MM.1S (cell line): ENCODE results near the gene USP13.

Experiments used
- DNase-seq: peaks from one replicate; pipeline ENCODE4 v3.0.0-alpha.2; 2015
- H2AFZ ChIP-seq: fragments of 300-600 bp; sonication (generic); 2 replicates; pipeline ENCODE4 v1.6.0; 2016; ENCODE audit warnings: antibody characterized with exemption, low read length
- H3F3A ChIP-seq: fragments of 300-600 bp; sonication (generic); 2 replicates; pipeline ENCODE4 v1.6.1; 2016; ENCODE audit warnings: mild to moderate bottlenecking, antibody characterized with exemption, low read length, moderate library complexity, mixed read lengths; ENCODE audit not compliant: insufficient read depth
- H3K27ac ChIP-seq: fragments of 300-600 bp; sonication (generic); 2 replicates; pipeline ENCODE4 v1.5.1; 2016; ENCODE audit warnings: mild to moderate bottlenecking, low read length
- H3K27me3 ChIP-seq: fragments of 300-600 bp; sonication (generic); replicated peaks from 2 replicates; pipeline ENCODE4 v1.6.0; 2016; ENCODE audit warnings: low read length; ENCODE audit not compliant: insufficient read depth
- H3K36me3 ChIP-seq: fragments of 300-600 bp; sonication (generic); replicated peaks from 2 replicates; pipeline ENCODE4 v1.6.1; 2016; ENCODE audit warnings: mild to moderate bottlenecking, low read length, mixed read lengths; ENCODE audit not compliant: insufficient read depth
- H3K4me1 ChIP-seq: fragments of 300-600 bp; sonication (generic); 2 replicates; pipeline ENCODE4 v1.6.1; 2016; ENCODE audit warnings: low read length, mixed read lengths
- H3K4me2 ChIP-seq: fragments of 300-600 bp; sonication (generic); 2 replicates; pipeline ENCODE4 v1.6.0; 2016; ENCODE audit warnings: low read depth, low read length
- H3K4me3 ChIP-seq: fragments of 300-600 bp; sonication (generic); 2 replicates; pipeline ENCODE4 v1.5.1; 2016; ENCODE audit warnings: low read length, mixed read lengths
- H3K79me2 ChIP-seq: fragments of 300-600 bp; sonication (generic); 2 replicates; pipeline ENCODE4 v1.6.1; 2016; ENCODE audit warnings: mixed run types, low read length, mixed read lengths
- H3K9ac ChIP-seq: fragments of 300-600 bp; sonication (generic); 2 replicates; pipeline ENCODE4 v1.6.1; 2016; ENCODE audit warnings: low read length, mixed read lengths
- H3K9me2 ChIP-seq: fragments of 300-600 bp; sonication (generic); replicated peaks from 2 replicates; pipeline ENCODE4 v1.6.1; 2016; ENCODE audit warnings: mild to moderate bottlenecking, low read length, mixed read lengths; ENCODE audit not compliant: insufficient read depth
- H3K9me3 ChIP-seq: fragments of 300-600 bp; sonication (generic); replicated peaks from 2 replicates; pipeline ENCODE4 v1.6.1; 2016; ENCODE audit warnings: mild to moderate bottlenecking, low read length, mixed read lengths; ENCODE audit not compliant: insufficient read depth
- H4K20me1 ChIP-seq: fragments of 300-600 bp; sonication (generic); 2 replicates; pipeline ENCODE4 v1.6.1; 2016; ENCODE audit warnings: mild to moderate bottlenecking, low read length, moderate library complexity, mixed read lengths; ENCODE audit not compliant: insufficient read depth
- EZH2 ChIP-seq: fragments of 300-600 bp; sonication (generic); optimal IDR thresholded peaks from 2 replicates; pipeline ENCODE3; 2017; ENCODE audit warnings: low read depth, mild to moderate bottlenecking, antibody characterized with exemption, low read length, mixed read lengths
- EZH2phosphoT487 ChIP-seq: fragments of 300-600 bp; sonication (generic); IDR thresholded peaks from 2 replicates; pipeline ENCODE4 v1.6.1; 2018; ENCODE audit warnings: antibody characterized with exemption, low read length
- TF ChIP-seq, protein P1 (sequence below): fragments of 300-600 bp; sonication (generic); IDR thresholded peaks from 2 replicates; pipeline ENCODE4 v1.5.1; 2016; ENCODE audit warnings: antibody characterized with exemption, low read length, mixed read lengths

The USP13 gene

GRCh38 chr3:179668429-179668828 lies 15.6 kb downstream of the USP13 start:
- TF ChIP-seq, protein P1, sequence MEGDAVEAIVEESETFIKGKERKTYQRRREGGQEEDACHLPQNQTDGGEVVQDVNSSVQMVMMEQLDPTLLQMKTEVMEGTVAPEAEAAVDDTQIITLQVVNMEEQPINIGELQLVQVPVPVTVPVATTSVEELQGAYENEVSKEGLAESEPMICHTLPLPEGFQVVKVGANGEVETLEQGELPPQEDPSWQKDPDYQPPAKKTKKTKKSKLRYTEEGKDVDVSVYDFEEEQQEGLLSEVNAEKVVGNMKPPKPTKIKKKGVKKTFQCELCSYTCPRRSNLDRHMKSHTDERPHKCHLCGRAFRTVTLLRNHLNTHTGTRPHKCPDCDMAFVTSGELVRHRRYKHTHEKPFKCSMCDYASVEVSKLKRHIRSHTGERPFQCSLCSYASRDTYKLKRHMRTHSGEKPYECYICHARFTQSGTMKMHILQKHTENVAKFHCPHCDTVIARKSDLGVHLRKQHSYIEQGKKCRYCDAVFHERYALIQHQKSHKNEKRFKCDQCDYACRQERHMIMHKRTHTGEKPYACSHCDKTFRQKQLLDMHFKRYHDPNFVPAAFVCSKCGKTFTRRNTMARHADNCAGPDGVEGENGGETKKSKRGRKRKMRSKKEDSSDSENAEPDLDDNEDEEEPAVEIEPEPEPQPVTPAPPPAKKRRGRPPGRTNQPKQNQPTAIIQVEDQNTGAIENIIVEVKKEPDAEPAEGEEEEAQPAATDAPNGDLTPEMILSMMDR, result no peak
- no peak for TF ChIP-seq EZH2
- no peak for TF ChIP-seq EZH2phosphoT487
- no peak overlapping the region for H2AFZ ChIP-seq
- DNase-seq, result no peak
- no peak overlapping the region for H3K27ac ChIP-seq
- H3K9me2 ChIP-seq, result no peaks in the 10 kb centered on the region
- H3K4me3 ChIP-seq, result no peak overlapping the region
- H3K27me3 ChIP-seq, result no peaks in the 10 kb centered on the region
- H3F3A ChIP-seq, result no peaks in the 10 kb centered on the region
- no peak overlapping the region for H3K4me2 ChIP-seq
- no peaks in the 10 kb centered on the region; the same call in 1 of the 2 replicates for H4K20me1 ChIP-seq
- peaks cover 96% of the 10 kb centered on the region for H3K79me2 ChIP-seq
- H3K36me3 ChIP-seq, result no peaks in the 10 kb centered on the region
- H3K9me3 ChIP-seq, result no peaks in the 10 kb centered on the region
- H3K9ac ChIP-seq, result no peak overlapping the region
- no peaks in the 10 kb centered on the region for H3K4me1 ChIP-seq

DNA sequence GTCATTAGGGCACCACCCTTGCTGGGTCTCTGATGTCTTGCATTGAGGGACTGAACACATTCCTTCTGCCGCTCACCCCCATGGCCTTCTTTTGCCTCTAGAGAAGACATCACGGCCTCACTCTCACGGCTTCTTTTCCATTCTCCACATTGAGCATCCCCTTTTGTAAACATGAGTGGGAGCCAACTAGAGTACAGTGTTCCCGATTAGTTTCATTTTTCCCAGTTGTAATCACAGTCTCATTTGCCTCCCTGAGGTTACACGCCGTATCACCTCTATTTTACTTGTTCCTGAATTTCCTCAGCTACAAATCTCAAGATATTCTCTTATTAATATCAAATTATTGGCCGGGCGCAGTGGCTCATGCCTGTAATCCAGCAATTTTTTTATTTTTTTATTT lies 17.5 kb downstream of the USP13 start:
- H3K9me2 ChIP-seq, result no peaks in the 10 kb centered on the region
- peaks cover 94% of the 10 kb centered on the region for H3K79me2 ChIP-seq
- H3K27ac ChIP-seq, result no peak overlapping the region
- no peaks in the 10 kb centered on the region for H3K9me3 ChIP-seq
- no peak overlapping the region for H3K4me3 ChIP-seq
- H3F3A ChIP-seq, result no peaks in the 10 kb centered on the region
- no peaks in the 10 kb centered on the region for H3K27me3 ChIP-seq
- no peak for DNase-seq
- no peak for TF ChIP-seq EZH2
- TF ChIP-seq EZH2phosphoT487, result no peak
- TF ChIP-seq, protein P1, result no peak
- no peak overlapping the region for H3K9ac ChIP-seq
- H3K36me3 ChIP-seq, result no peaks in the 10 kb centered on the region
- no peak overlapping the region for H2AFZ ChIP-seq
- no peak overlapping the region for H3K4me2 ChIP-seq
- no peaks in the 10 kb centered on the region; the same call in 1 of the 2 replicates for H4K20me1 ChIP-seq
- H3K4me1 ChIP-seq, result no peaks in the 10 kb centered on the region

- no peaks in the 10 kb centered on the region for H3K36me3 ChIP-seq
- no peak overlapping the region for H2AFZ ChIP-seq
- H4K20me1 ChIP-seq, result no peaks in the 10 kb centered on the region
- H3K4me3 ChIP-seq, result no peak overlapping the region
- no peak overlapping the region for H3K27ac ChIP-seq
- no peaks in the 10 kb centered on the region for H3K27me3 ChIP-seq
- H3K9me3 ChIP-seq, result no peaks in the 10 kb centered on the region
- no peaks in the 10 kb centered on the region for H3K9me2 ChIP-seq
- no peaks in the 10 kb centered on the region for H3K4me1 ChIP-seq
- DNase-seq, result no peak
- no peak overlapping the region for H3K9ac ChIP-seq
- peaks cover 91% of the 10 kb centered on the region for H3K79me2 ChIP-seq
- no peak overlapping the region for H3K4me2 ChIP-seq
- TF ChIP-seq EZH2phosphoT487 (no peak), EZH2 (no peak)
- TF ChIP-seq, protein P1, result no peak
- no peaks in the 10 kb centered on the region for H3F3A ChIP-seq
These were observed 18.5 kb downstream of the USP13 start for GRCh38 chr3:179671309-179671708.
